Jurkat, Clone E6-1 (cell line): ENCODE data around the gene EDEM1.
A peak's percentile ranks its signal among the peaks of the same experiment; 100 is the strongest.

Source experiments
- DNase-seq: peaks from one replicate; pipeline ENCODE4 v3.0.0-alpha.2; 2011; ENCODE audit warnings: low read depth, low spot score
- H3K4me3 ChIP-seq: 2 replicates; pipeline ENCODE4 v1.5.1; 2011; ENCODE audit warnings: mild to moderate bottlenecking, low read length, control low read depth, moderate library complexity

The EDEM1 gene

GRCh38 chr3:5195605-5196004, 8.1 kb downstream of the EDEM1 start:
- H3K4me3 ChIP-seq, result peak overlapping the region; percentile 1; the same call in 1 of the 2 replicates
- peak; percentile 88 for DNase-seq

GRCh38 chr3:5197022-5197421, 9.5 kb downstream of the EDEM1 start:
- no peak for DNase-seq
- peak overlapping the region; percentile 34 for H3K4me3 ChIP-seq

- peak overlapping the region; percentile 34 for H3K4me3 ChIP-seq
- DNase-seq, result peak; percentile 96
Observed at GRCh38 chr3:5197470-5198312, 10.2 kb downstream of the EDEM1 start.

GRCh38 chr3:5198313-5198677, 10.8 kb downstream of the EDEM1 start:
- no peak overlapping the region for H3K4me3 ChIP-seq
- no peak for DNase-seq

- H3K4me3 ChIP-seq, result no peak overlapping the region
- no peak for DNase-seq
Observed at GRCh38 chr3:5198986-5199731, 11.7 kb downstream of the EDEM1 start.

- H3K4me3 ChIP-seq, result no peak overlapping the region
- DNase-seq, result no peak
Observed at GRCh38 chr3:5201536-5201935, 14.0 kb downstream of the EDEM1 start.

- no peak for DNase-seq
- H3K4me3 ChIP-seq, result no peak overlapping the region
Observed at GRCh38 chr3:5202222-5202621, 14.7 kb downstream of the EDEM1 start.

- no peak overlapping the region for H3K4me3 ChIP-seq
- no peak for DNase-seq
Observed at GRCh38 chr3:5205165-5205941, 17.8 kb downstream of the EDEM1 start.

- no peak for DNase-seq
- no peak overlapping the region for H3K4me3 ChIP-seq
Observed at GRCh38 chr3:5210926-5211325, 23.4 kb downstream of the EDEM1 start.

GRCh38 chr3:5212628-5213573, 25.4 kb downstream of the EDEM1 start:
- no peak for DNase-seq
- H3K4me3 ChIP-seq, result no peak overlapping the region

- peak; percentile 84 for DNase-seq
- H3K4me3 ChIP-seq, result no peak overlapping the region
Observed at GRCh38 chr3:5213574-5213966, 26.1 kb downstream of the EDEM1 start.

GRCh38 chr3:5214352-5214751, 26.8 kb downstream of the EDEM1 start:
- no peak for DNase-seq
- H3K4me3 ChIP-seq, result no peak overlapping the region

GRCh38 chr3:5217824-5218595, 30.5 kb downstream of the EDEM1 start:
- H3K4me3 ChIP-seq, result no peak overlapping the region
- DNase-seq, result no peak

GRCh38 chr3:5218815-5219214, 31.3 kb downstream of the EDEM1 start:
- no peak overlapping the region for H3K4me3 ChIP-seq
- no peak for DNase-seq

- DNase-seq, result no peak
- H3K4me3 ChIP-seq, result no peak overlapping the region
Observed at GRCh38 chr3:5219216-5219615, 31.7 kb downstream of the EDEM1 start.

- DNase-seq, result no peak
- no peak overlapping the region for H3K4me3 ChIP-seq
Observed at GRCh38 chr3:5220193-5220592, 32.7 kb downstream of the EDEM1 start.

GRCh38 chr3:5220667-5221431, 33.3 kb downstream of the EDEM1 start:
- H3K4me3 ChIP-seq, result no peak overlapping the region
- no peak for DNase-seq
